ENCODE results near the gene EPHB1.

EPHB1 gene
- total RNA-seq, result 0 reads per million in 2 donors

- DNase-seq, result no peak
Measured at GRCh38 chr3:134794950-134795745, at the start of gene EPHB1. TSS of gene EPHB1 (plus strand) at chr3:134795260.

GRCh38 chr3:134748698-134749097, 46.4 kb upstream of the EPHB1 start:
- DNase-seq, result no peak

GRCh38 chr3:134749174-134749573, 45.9 kb upstream of the EPHB1 start:
- DNase-seq, result no peak

DNA sequence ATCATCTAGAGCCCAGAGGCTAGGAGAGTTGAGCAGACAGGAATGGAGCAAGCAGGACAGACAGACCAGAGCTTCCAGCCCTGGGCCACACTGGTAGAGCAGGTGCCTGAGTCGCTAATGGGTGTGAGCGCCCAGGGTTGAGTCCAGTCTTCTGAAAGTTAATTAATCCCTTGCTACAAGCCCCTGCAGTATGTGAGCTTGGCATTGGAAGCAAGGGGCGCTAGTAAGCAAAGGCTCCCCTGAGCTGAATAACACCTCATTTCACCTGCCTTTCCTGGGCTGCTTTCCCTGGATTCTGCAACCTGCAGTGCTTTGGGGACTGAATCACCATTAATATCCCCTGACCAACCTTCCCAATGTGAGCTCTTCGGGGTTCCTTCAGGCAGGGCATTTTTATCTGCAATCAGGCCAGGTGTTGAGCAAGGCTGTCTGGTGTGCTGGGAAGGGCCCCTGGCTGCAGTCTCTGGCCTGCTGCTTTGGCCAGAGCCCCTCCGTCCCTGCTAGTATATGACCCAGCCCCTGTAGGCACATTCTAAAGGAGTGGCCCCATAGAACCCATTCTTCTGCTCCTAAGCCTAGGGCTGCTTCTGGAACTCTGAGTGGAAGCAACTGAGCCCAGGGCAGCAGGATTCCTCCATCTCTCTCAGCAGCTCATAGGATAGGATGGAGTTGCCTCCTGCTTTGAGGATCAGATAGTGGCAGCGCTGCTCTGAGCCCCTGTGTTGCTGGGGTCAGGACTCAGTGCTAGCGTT, 45.1 kb upstream of the EPHB1 start:
- DNase-seq, result no peak

DNA sequence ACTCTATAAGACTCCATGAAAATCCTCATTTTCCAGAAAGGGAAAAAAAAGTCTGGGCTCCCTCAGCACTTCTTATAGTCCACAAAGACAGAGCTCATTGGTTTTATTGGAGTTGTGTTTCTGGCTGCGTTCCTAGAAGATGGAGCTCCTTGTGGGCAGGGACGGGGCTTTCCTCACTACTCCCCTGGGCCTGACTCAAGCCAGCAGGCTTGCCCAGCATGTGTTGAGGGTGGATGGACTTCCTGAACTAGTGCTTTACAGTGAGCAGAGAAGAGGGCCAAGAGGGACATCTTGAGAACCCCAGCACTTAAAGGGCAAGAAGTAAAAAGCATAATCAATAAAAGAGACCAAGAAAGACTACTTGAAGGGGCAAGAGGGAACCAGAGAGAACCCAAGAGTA, 43.2 kb upstream of the EPHB1 start:
- no peak for DNase-seq

- DNase-seq, result no peak
Measured at GRCh38 chr3:134752761-134753461, 42.1 kb upstream of the EPHB1 start.

GRCh38 chr3:134753999-134754742, 40.9 kb upstream of the EPHB1 start:
- no peak for DNase-seq

DNA sequence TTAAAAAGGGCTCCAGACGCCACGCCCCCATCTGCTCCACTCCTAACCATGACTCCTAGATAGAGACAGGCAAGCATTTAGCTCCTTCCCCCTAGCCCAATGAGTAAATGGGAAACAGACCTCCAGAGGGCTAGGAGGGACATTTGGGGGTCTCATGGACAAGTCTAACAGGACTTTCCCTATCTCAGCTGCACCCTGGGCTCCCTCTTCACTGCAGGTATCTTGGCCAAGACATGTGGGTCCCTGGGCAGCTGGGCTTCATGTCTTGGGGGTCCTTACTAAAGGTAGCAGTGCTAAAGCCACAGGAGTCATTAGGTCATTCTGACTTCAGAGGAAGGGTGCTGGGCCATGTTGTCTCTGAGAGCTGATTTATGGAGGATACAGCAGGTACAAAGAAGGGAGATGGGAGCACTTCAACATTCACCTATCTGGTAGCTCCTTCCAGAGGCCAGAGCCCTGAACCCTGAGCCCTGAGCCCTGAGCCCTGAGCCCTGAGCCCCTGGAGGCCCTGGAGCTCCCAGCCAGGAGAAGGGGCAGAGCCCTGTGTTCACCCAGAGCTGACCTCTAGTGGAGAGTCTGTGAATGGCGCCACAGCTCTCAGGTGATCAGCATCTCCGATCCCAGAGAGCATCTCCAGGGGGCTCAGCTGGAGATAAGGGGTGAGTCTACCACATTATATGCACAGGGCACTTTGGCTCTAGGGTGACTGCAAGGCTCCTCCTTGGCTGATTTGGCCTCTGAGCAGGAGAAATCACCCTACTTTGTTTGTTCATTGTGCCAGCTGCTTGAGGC, 40.1 kb upstream of the EPHB1 start:
- DNase-seq, result no peak

- no peak for DNase-seq
Measured at GRCh38 chr3:134755821-134756220, 39.2 kb upstream of the EPHB1 start.

DNA sequence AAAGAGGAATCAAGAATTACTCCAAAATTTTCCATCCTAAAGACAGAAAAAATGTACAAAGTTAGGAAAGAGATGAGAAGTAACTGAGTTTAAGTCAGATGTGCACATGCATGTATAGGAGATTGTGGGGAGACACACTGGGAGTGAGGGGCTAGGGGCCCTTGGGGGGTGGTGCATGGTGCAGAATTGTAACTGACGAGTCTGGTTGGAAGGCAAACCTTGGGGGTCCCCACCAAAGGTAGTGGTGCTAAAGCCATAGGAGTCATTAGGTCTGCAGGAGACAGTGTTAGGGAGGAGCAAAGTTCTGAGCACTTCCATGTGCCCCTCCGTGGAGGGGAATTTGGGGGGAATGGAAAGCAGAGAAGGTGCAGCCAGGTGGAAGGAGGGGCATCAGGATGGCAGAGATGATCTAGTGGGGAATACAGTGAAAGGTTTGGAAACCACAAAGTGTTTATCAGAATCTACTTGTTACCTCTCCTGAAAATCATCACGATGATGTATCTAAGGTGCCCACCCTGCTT, 37.5 kb upstream of the EPHB1 start:
- DNase-seq, result no peak

GRCh38 chr3:134761213-134761612, 33.8 kb upstream of the EPHB1 start:
- DNase-seq, result no peak

GRCh38 chr3:134762016-134762415, 33.0 kb upstream of the EPHB1 start:
- no peak for DNase-seq

- DNase-seq, result no peak
Measured at GRCh38 chr3:134765468-134765867, 29.6 kb upstream of the EPHB1 start.

DNA sequence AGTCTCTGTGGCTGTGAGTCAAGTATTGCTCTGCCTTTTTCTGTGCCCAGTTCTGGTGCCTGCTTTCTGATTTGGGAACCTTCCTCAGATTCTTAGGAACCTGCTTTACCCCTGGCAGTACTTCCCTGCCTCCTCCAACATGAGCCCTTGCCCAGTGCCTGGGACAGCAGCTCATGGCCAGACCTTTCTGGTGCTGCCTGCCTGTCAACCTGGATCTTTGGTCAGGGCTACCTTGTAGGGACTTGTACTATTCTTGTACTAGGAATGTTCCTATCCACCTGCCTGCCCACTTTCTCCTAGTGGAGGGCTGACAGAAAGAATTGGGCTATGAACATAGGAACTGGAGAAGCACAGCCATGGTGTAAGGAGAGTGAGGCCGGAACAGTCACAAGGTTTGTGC, 28.8 kb upstream of the EPHB1 start:
- DNase-seq, result no peak

DNA sequence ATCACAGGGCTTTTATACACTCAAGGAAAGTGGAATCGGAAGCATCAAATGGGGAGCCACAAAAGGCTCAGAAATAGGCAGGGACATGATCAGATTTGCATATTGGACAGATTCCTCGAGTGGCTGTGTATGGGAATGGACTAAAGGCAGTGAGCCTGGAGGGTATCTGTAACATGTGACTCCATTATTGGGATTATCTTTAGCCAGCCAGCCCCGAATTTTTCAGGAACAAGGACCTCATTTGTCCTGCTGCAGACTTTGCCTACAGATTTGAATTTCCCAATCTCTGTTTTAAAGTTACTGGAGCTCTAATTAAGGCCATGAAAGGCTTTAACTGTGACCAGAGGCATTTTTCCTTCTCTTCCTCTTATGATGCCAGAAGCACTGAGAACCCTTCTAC, 26.9 kb upstream of the EPHB1 start:
- no peak for DNase-seq

DNA sequence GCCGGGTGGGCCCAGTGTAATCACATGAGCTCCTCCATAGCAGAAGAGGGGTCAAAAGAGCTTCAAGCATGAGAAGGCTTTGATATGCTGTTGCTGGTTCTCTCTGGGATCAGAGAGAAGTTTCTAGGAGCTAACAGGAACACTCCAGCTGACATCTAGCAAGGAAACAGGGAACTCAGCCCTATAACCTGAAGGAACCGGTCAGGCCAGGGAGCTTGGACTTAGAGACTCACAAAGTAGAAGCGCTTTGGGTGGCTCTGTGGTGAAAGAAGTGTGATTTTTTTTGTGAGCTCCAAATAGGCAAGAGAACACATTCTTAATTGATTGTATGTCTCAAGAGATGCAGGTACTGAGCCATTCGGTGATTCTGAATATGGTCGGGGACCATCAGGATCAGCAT, 26.2 kb upstream of the EPHB1 start:
- no peak for DNase-seq

- no peak for DNase-seq
Measured at GRCh38 chr3:134769287-134769868, 25.7 kb upstream of the EPHB1 start.

DNA sequence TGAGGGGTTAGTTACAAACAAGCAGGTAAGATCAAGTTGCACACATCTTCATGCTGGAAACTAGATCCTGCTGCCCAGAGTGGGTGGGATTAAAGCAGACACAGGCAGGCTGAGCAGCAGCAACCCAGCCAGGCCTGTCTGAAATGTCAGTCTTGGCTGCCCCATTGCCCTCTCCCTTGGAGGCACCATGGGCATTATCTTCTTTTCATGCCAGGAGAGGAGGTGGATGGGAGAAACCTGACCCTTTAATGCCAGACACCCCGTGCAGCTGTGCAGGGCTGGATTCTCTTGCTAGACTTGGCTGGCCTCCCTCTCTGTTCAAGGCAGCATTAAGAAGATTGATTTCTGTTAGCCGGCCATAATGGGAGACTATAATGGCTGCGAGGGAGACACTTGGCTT, 23.0 kb upstream of the EPHB1 start:
- no peak for DNase-seq

- DNase-seq, result no peak
Measured at GRCh38 chr3:134772591-134772990, 22.5 kb upstream of the EPHB1 start.

- DNase-seq, result no peak
Measured at GRCh38 chr3:134775831-134776230, 19.2 kb upstream of the EPHB1 start.

DNA sequence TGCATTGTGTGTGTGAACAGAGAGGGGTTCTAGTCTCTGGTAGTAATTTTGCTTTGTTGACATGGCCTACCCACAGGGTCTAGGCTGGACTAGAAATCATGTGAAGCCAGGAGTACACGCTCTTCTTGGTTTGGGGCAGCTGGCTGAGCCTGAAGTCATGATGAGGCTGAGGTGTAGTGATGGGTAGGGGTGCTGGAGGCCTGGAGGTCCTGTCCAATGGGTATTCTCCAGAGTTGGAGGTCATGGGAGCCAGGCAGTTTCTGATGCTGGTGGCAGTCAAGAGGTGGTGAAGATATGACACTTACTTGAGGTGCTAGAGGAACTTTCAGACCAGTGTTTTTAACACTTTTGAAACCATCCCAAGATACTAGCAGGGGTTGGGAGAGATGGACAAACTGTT, 18.5 kb upstream of the EPHB1 start:
- no peak for DNase-seq

Data from activated gamma-delta T cell (primary cell).